ENCODE measurements around the gene SRGAP1. TPM values are rescaled to one million over a fixed set of nuclear protein-coding genes. Genes with fewer than 3 reads are reported as not detected.
A peak's percentile ranks its signal among the peaks of the same experiment; 100 is the strongest.
"Not testable (repeated sequence)": the region's sequence is repeated elsewhere in the genome, so short reads cannot be mapped to it uniquely, and the experiment has no call there.

The SRGAP1 gene
- total RNA-seq, 1 experiment from 2014 or later: 3.7 TPM

- Histone ChIP-seq H3K4me1 (replicated peaks) (peaks cover 21% of the 10 kb centered on the region), H3K36me3 (peaks cover 14% of the 10 kb centered on the region), H3K27me3 (replicated peaks) (no peaks in the 10 kb centered on the region), H3K27ac (no peak overlapping the region), H3K9me3 (replicated peaks) (no peaks in the 10 kb centered on the region), H3K4me3 (no peak overlapping the region)
- no peak for DNase-seq (ENCODE audit: low read depth in 1 of 2, low spot score in 2 of 2)
Observed at GRCh38 chr12:64103825-64104740, 259.6 kb downstream of the SRGAP1 start.

GRCh38 chr12:64105026-64105425 lies 260.5 kb downstream of the SRGAP1 start:
- no peak for DNase-seq (ENCODE audit: low read depth in 1 of 2, low spot score in 2 of 2)
- H3K36me3 ChIP-seq: peaks cover 7% of the 10 kb centered on the region; the same call in 1 of the 2 replicates
- H3K4me3 ChIP-seq: no peak overlapping the region
- H3K9me3 ChIP-seq (replicated peaks): no peaks in the 10 kb centered on the region
- peaks cover 11% of the 10 kb centered on the region for H3K4me1 ChIP-seq (replicated peaks)
- no peak overlapping the region for H3K27ac ChIP-seq
- no peaks in the 10 kb centered on the region for H3K27me3 ChIP-seq (replicated peaks)

- no peaks in the 10 kb centered on the region for H3K9me3 ChIP-seq (replicated peaks)
- H3K36me3 ChIP-seq: peaks cover 9% of the 10 kb centered on the region
- H3K4me3 ChIP-seq: no peak overlapping the region
- no peak overlapping the region for H3K27ac ChIP-seq
- H3K4me1 ChIP-seq (replicated peaks): no peaks in the 10 kb centered on the region
- no peak for DNase-seq (ENCODE audit: low read depth in 1 of 2, low spot score in 2 of 2)
- H3K27me3 ChIP-seq (replicated peaks): no peaks in the 10 kb centered on the region
Observed at GRCh38 chr12:64107776-64108175, 263.3 kb downstream of the SRGAP1 start.

- H3K27me3 ChIP-seq (replicated peaks): no peaks in the 10 kb centered on the region
- H3K4me1 ChIP-seq (replicated peaks): no peaks in the 10 kb centered on the region
- DNase-seq (ENCODE audit: low read depth in 1 of 2, low spot score in 2 of 2): no peak
- H3K4me3 ChIP-seq: no peak overlapping the region
- H3K36me3 ChIP-seq: peaks cover 11% of the 10 kb centered on the region
- no peaks in the 10 kb centered on the region for H3K9me3 ChIP-seq (replicated peaks)
- H3K27ac ChIP-seq: no peak overlapping the region
Observed at GRCh38 chr12:64109706-64110105, 265.2 kb downstream of the SRGAP1 start.

- no peak overlapping the region for H3K27ac ChIP-seq
- H3K27me3 ChIP-seq (replicated peaks): no peaks in the 10 kb centered on the region
- no peaks in the 10 kb centered on the region for H3K9me3 ChIP-seq (replicated peaks)
- DNase-seq (ENCODE audit: low read depth in 1 of 2, low spot score in 2 of 2): no peak
- H3K36me3 ChIP-seq: peaks cover 14% of the 10 kb centered on the region
- no peaks in the 10 kb centered on the region for H3K4me1 ChIP-seq (replicated peaks)
- no peak overlapping the region for H3K4me3 ChIP-seq
Observed at GRCh38 chr12:64110864-64111263, 266.4 kb downstream of the SRGAP1 start.

GRCh38 chr12:64116969-64117368 lies 272.5 kb downstream of the SRGAP1 start:
- Histone ChIP-seq H3K4me3 (no peak overlapping the region), H3K27ac (no peak overlapping the region), H3K9me3 (replicated peaks) (no peaks in the 10 kb centered on the region), H3K27me3 (replicated peaks) (no peaks in the 10 kb centered on the region), H3K4me1 (replicated peaks) (no peaks in the 10 kb centered on the region), H3K36me3 (peaks cover 8% of the 10 kb centered on the region)
- no peak for DNase-seq (ENCODE audit: low read depth in 1 of 2, low spot score in 2 of 2)

- no peaks in the 10 kb centered on the region for H3K27me3 ChIP-seq (replicated peaks)
- no peaks in the 10 kb centered on the region for H3K9me3 ChIP-seq (replicated peaks)
- H3K27ac ChIP-seq: no peak overlapping the region
- H3K4me1 ChIP-seq (replicated peaks): peaks cover 4% of the 10 kb centered on the region; the same call in 1 of the 2 replicates
- DNase-seq (ENCODE audit: low read depth in 1 of 2, low spot score in 2 of 2): peak in 1 of 2 experiments; percentile 9
- H3K4me3 ChIP-seq: no peak overlapping the region
- H3K36me3 ChIP-seq: peaks cover 8% of the 10 kb centered on the region; the same call in 1 of the 2 replicates
Observed at GRCh38 chr12:64120568-64120967, 276.1 kb downstream of the SRGAP1 start.

GRCh38 chr12:64121086-64121485 lies 276.6 kb downstream of the SRGAP1 start:
- H3K9me3 ChIP-seq (replicated peaks); H3K4me1 ChIP-seq (replicated peaks); H3K4me3 ChIP-seq; H3K27me3 ChIP-seq (replicated peaks); DNase-seq (ENCODE audit: low read depth in 1 of 2, low spot score in 2 of 2); H3K36me3 ChIP-seq; H3K27ac ChIP-seq: not testable (repeated sequence)

- peaks cover 4% of the 10 kb centered on the region; the same call in 1 of the 2 replicates for H3K4me1 ChIP-seq (replicated peaks)
- H3K9me3 ChIP-seq (replicated peaks): no peaks in the 10 kb centered on the region
- H3K27ac ChIP-seq: no peak overlapping the region
- no peak overlapping the region for H3K4me3 ChIP-seq
- no peak for DNase-seq (ENCODE audit: low read depth in 1 of 2, low spot score in 2 of 2)
- H3K36me3 ChIP-seq: peaks cover 12% of the 10 kb centered on the region; the same call in 1 of the 2 replicates
- no peaks in the 10 kb centered on the region for H3K27me3 ChIP-seq (replicated peaks)
Observed at GRCh38 chr12:64122154-64122553, 277.7 kb downstream of the SRGAP1 start.

GRCh38 chr12:64122995-64123394 lies 278.5 kb downstream of the SRGAP1 start:
- no peak for DNase-seq (ENCODE audit: low read depth in 1 of 2, low spot score in 2 of 2)
- peaks cover 4% of the 10 kb centered on the region; the same call in 1 of the 2 replicates for H3K4me1 ChIP-seq (replicated peaks)
- H3K27ac ChIP-seq: no peak overlapping the region
- H3K9me3 ChIP-seq (replicated peaks): no peaks in the 10 kb centered on the region
- no peaks in the 10 kb centered on the region for H3K27me3 ChIP-seq (replicated peaks)
- H3K4me3 ChIP-seq: no peak overlapping the region
- H3K36me3 ChIP-seq: peaks cover 18% of the 10 kb centered on the region

- peaks cover 22% of the 10 kb centered on the region for H3K36me3 ChIP-seq
- H3K4me1 ChIP-seq (replicated peaks): peaks cover 4% of the 10 kb centered on the region; the same call in 1 of the 2 replicates
- no peak overlapping the region for H3K27ac ChIP-seq
- no peaks in the 10 kb centered on the region for H3K9me3 ChIP-seq (replicated peaks)
- H3K27me3 ChIP-seq (replicated peaks): no peaks in the 10 kb centered on the region
- no peak for DNase-seq (ENCODE audit: low read depth in 1 of 2, low spot score in 2 of 2)
- H3K4me3 ChIP-seq: no peak overlapping the region
Observed at GRCh38 chr12:64123448-64123847, 278.9 kb downstream of the SRGAP1 start.

GRCh38 chr12:64124511-64125197 lies 280.2 kb downstream of the SRGAP1 start:
- DNase-seq (ENCODE audit: low read depth in 1 of 2, low spot score in 2 of 2): no peak
- no peak overlapping the region for H3K4me3 ChIP-seq
- H3K4me1 ChIP-seq (replicated peaks): peaks cover 4% of the 10 kb centered on the region; the same call in 1 of the 2 replicates
- H3K27ac ChIP-seq: no peak overlapping the region
- no peaks in the 10 kb centered on the region for H3K27me3 ChIP-seq (replicated peaks)
- H3K36me3 ChIP-seq: peaks cover 33% of the 10 kb centered on the region
- no peaks in the 10 kb centered on the region; the same call in 1 of the 2 replicates for H3K9me3 ChIP-seq (replicated peaks)

- no peak for DNase-seq (ENCODE audit: low read depth in 1 of 2, low spot score in 2 of 2)
- Histone ChIP-seq H3K36me3 (peaks cover 41% of the 10 kb centered on the region), H3K27me3 (replicated peaks) (no peaks in the 10 kb centered on the region), H3K27ac (no peak overlapping the region), H3K4me3 (no peak overlapping the region), H3K9me3 (replicated peaks) (no peaks in the 10 kb centered on the region; the same call in 1 of the 2 replicates), H3K4me1 (replicated peaks) (peaks cover 4% of the 10 kb centered on the region; the same call in 1 of the 2 replicates)
Observed at GRCh38 chr12:64125913-64126312, 281.4 kb downstream of the SRGAP1 start.

- H3K9me3 ChIP-seq (replicated peaks): no peaks in the 10 kb centered on the region; the same call in 1 of the 2 replicates
- H3K36me3 ChIP-seq: peaks cover 39% of the 10 kb centered on the region
Observed at GRCh38 chr12:64127811-64128210, 283.3 kb downstream of the SRGAP1 start.

More at GRCh38 chr12:64127811-64128210, 283.3 kb downstream of the SRGAP1 start:
- Histone ChIP-seq H3K4me3 (no peak overlapping the region), H3K27me3 (replicated peaks) (no peaks in the 10 kb centered on the region), H3K4me1 (replicated peaks) (peaks cover 4% of the 10 kb centered on the region; the same call in 1 of the 2 replicates), H3K27ac (no peak overlapping the region)
- no peak for DNase-seq (ENCODE audit: low read depth in 1 of 2, low spot score in 2 of 2)

Measured in SJSA1 (cell line).